ENCODE measurements around the gene SLC29A1.

- TF ChIP-seq, protein P1, sequence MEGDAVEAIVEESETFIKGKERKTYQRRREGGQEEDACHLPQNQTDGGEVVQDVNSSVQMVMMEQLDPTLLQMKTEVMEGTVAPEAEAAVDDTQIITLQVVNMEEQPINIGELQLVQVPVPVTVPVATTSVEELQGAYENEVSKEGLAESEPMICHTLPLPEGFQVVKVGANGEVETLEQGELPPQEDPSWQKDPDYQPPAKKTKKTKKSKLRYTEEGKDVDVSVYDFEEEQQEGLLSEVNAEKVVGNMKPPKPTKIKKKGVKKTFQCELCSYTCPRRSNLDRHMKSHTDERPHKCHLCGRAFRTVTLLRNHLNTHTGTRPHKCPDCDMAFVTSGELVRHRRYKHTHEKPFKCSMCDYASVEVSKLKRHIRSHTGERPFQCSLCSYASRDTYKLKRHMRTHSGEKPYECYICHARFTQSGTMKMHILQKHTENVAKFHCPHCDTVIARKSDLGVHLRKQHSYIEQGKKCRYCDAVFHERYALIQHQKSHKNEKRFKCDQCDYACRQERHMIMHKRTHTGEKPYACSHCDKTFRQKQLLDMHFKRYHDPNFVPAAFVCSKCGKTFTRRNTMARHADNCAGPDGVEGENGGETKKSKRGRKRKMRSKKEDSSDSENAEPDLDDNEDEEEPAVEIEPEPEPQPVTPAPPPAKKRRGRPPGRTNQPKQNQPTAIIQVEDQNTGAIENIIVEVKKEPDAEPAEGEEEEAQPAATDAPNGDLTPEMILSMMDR (IDR thresholded peaks at IDR 0.05; ENCODE audit: poor library complexity), result no peak
- no peak for TF ChIP-seq EZH2 (IDR thresholded peaks at IDR 0.05; ENCODE audit: borderline replicate concordance)
Observed at GRCh38 chr6:44278774-44279697, 55.6 kb downstream of the SLC29A1 start.
